H1 (cell line): ENCODE results near the gene TRABD2A. TPM values are rescaled to one million over a fixed set of nuclear protein-coding genes. Genes with fewer than 3 reads are reported as not detected.

Source experiments
- ATF2 ChIP-seq: IDR thresholded peaks from 2 replicates; pipeline ENCODE4 v1.6.1; 2012; ENCODE audit warnings: low read length, inconsistent platforms
- BCL11A ChIP-seq, 2 experiments: IDR thresholded peaks; one replicate each; pipeline ENCODE4 v1.6.1; 2011; ENCODE audit warnings: low read depth in 2 of 2, low read length in 2 of 2, mild to moderate bottlenecking in 2 of 2
- NANOG ChIP-seq: IDR thresholded peaks from 2 replicates; pipeline ENCODE4 v1.6.1; 2011; ENCODE audit warnings: low read length, low read depth, mild to moderate bottlenecking, inconsistent platforms; ENCODE audit not compliant: insufficient read depth, poor library complexity, severe bottlenecking
- TEAD4 ChIP-seq: IDR thresholded peaks from 2 replicates; pipeline ENCODE4 v1.6.1; 2012; ENCODE audit warnings: low read depth, low read length, inconsistent platforms, mixed read lengths
- polyA plus RNA-seq, 7 experiments: library from polyadenylated mRNA; depleted of rRNA in 3 of 7; stranded (reverse) in 5 of 7; unstranded in 2 of 7; fragments of >200 nt in 5 of 7; fragments of 200-250 nt in 2 of 7; gene quantifications; 1 replicate in 5 of 7; 2 replicates in 1 of 7; 4 replicates in 1 of 7; pipeline versions ENCODE4 v1.2.1 to v1.2.3, GENCODE V29; 2011 to 2013; ENCODE audit warnings: missing spikeins in 2 of 7, mixed read lengths in 2 of 7
- total RNA-seq: library from RNA; stranded (reverse); fragmentation: NEBNext Ultra II Directional; extraction: Animal tissue kit (Norgen Biotek cat#: 25700); gene quantifications from 2 replicates; pipeline ENCODE4 v1.2.1, GENCODE V29; 2021

Gene TRABD2A
- total and polyA plus RNA-seq, 2 of the 8 experiments (the other 6 are each of a cell fraction or from before 2014, with no cell fraction given): 17.3 to 18.6 TPM

GRCh38 chr2:84847326-84848050, 33.4 kb downstream of the TRABD2A start (continued):
- TF ChIP-seq ATF2: no peak
- TF ChIP-seq NANOG: no peak
- no peak for TF ChIP-seq TEAD4
- no peak for TF ChIP-seq BCL11A (IDR thresholded peaks at IDR 0.05; ENCODE audit: low read depth in 2 of 2, low read length in 2 of 2)
